Eye (tissue), 1 donor: ENCODE measurements around the gene NPPC.
"Not testable (repeated sequence)": the region's sequence is repeated elsewhere in the genome, so short reads cannot be mapped to it uniquely, and the experiment has no call there.

Source experiments
- DNase-seq: peaks from one replicate; pipeline ENCODE4 v3.0.0-alpha.2; 2015

NPPC gene

GRCh38 chr2:231883468-231883881 lies 42.7 kb downstream of the NPPC start:
- no peak for DNase-seq

DNA sequence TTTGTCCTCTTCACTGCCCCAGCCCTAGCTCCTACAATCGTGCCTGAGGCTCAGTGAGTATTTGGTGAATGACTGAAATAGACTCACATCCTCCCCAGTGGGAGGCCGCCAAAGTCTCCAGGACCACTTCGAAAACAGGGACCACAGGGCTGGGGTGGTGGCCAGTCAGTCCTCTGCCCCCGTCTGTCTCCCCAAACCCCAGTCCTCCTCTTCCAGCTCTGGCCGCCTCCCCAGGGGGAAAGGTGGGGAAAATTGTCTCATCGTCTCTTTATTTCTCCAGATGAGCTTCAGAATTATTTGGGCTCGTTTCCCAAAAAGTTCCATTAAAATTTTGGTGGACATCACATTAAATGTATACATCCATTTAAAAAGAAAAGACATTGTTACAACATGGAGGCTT lies 43.5 kb downstream of the NPPC start:
- no peak for DNase-seq

DNA sequence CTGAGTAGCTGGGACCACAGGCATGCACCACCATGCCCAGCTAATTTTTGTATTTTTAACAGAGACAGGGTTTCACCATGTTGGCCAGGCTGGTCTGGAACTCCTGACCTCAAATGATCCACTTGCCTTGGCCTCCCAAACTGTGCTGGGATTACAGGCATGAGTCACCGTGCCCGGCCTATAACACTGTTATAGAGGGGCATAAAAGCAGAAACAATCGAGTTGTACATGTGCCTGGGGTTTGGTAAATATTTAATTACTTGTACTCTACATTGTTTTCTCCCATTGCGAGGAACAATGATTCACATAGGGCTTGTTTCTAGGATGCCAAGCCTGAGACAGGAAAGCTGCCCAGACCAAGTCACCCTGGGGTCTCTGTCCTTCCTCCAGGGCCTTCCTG lies 45.8 kb downstream of the NPPC start:
- not testable (repeated sequence) for DNase-seq

DNA sequence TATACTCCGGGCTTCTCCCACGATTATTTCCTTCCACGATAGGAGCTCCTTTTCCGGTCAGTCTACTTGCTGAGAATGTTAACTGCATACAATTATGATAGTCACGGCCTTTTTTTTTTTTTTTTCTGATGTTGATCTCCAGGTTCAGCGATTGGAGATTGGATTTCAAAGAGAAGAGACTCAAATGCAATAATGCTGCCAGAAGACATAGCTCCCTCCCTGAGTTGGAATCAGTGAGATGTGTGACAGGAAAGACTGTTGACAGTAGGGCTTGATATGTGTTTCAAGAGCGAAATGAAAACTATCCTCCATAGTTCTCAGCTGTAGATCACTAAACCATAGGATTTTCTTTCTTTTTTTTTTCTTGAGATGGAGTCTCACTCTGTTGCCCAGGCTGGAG lies 47.0 kb downstream of the NPPC start:
- no peak for DNase-seq

DNA sequence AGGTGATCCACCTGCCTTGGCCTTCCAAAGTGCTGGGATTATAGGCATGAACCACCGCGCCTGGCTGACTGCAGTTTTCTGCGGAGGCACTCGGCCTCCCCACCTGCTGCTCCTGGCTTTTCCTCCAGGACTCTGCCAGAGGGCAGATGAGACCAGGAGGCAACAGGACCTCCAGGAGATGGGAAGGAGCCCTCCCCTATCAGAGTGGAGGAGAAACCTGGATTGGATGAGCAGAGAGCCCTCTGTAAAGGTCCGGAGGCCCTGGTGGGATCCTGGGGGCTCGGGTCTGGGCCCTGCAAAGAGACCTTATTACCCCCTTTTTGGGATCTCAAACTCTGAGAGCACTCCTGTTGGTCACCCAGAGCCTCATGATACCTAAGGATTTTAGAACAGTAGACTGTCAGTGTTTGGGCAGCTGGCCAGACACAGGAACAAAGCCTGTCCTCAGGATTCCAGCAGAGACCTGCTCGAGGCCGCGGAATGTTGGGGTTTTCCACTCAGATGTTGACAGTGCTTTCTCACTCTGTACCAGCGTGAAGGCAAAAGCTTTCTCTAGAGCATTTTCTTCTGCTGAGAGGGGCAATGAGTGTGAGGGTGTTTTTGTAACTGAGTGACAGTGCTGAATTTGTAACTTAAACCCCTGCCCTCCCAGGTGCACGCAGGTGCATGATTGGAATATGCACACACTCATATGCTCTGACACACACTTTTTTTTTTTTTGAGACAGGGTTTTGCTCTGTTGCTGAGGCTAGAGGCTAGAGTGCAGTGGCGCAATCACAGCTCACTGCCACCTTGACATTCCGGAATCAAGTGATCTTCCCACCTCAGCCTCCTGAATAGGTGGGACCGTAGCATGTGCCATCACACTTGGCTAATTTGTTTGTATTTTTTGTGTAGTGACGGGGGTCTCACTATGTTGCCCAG lies 48.4 kb downstream of the NPPC start:
- no peak for DNase-seq

GRCh38 chr2:231874944-231875343 lies 51.3 kb downstream of the NPPC start:
- no peak for DNase-seq
